K562 (cell line): ENCODE results near the gene IGF2. TPM values are rescaled to one million over a fixed set of nuclear protein-coding genes. Genes with fewer than 3 reads are reported as not detected.

ENCODE experiments used
- ATAC-seq: fragments of 200-7000 bp; cut with Tn5 transposase; 3 replicates; pipeline ENCODE4 v1.9.1; 2020; ENCODE audit warnings: moderate library complexity
- BruUV-seq: library from RNA; stranded (reverse); fragments of 400-500 nt; replicated peaks from 2 replicates; lab custom pipeline; 2021; lab: Mats Ljungman, UMichigan
- CTCF ChIA-PET: fragments of 300-600 bp; formaldehyde crosslinking; extraction: SDS; loops from one replicate; lab custom pipeline; 2021; ENCODE audit warnings: low intra/inter-chr PET ratio; lab: Yijun Ruan, JAX
- POLR2A ChIA-PET: fragments of 300-600, 350-650 bp; sonication (Branson Sonifier 250); formaldehyde crosslinking; extraction: SDS; loops from one replicate; lab custom pipeline; 2021; ENCODE audit warnings: antibody characterized with exemption, inconsistent platforms; lab: Yijun Ruan, JAX
- DNase-seq, 4 experiments: peaks; one replicate each; pipeline versions ENCODE4 v3.0.0 to v3.0.0-alpha.2; 2011 to 2018; ENCODE audit warnings: low spot score in 3 of 4, mixed read lengths in 3 of 4; ENCODE audit errors: extremely low read depth in 1 of 4
- FAIRE-seq: peaks from 2 replicates; lab custom pipeline; 2011; peaks lifted over from hg19 to GRCh38; lab: Jason Lieb, UNC
- H2AFZ ChIP-seq: 2 replicates; pipeline ENCODE4 v1.6.0; 2011; ENCODE audit warnings: low read depth, low read length, control low read depth, inconsistent platforms
- H3K27ac ChIP-seq: fragments of 200-600 bp; 3 replicates; pipeline ENCODE4 v1.8.0; 2011; ENCODE audit warnings: low read depth, mild to moderate bottlenecking, control low read depth, inconsistent platforms, low read length, moderate library complexity, mixed read lengths; ENCODE audit errors: extremely low read depth
- H3K27me3 ChIP-seq, 2 experiments: fragments of 300-600 bp in 1 of 2; 2 replicates in 1 of 2; 3 replicates in 1 of 2; pipeline versions ENCODE4 v1.6.0 to v1.8.0; 2011; ENCODE audit warnings: inconsistent platforms in 2 of 2, low read length in 2 of 2, mild to moderate bottlenecking in 1 of 2, mixed read lengths in 1 of 2, moderate library complexity in 1 of 2; ENCODE audit not compliant: control insufficient read depth in 2 of 2, insufficient read depth in 2 of 2
- H3K36me3 ChIP-seq: fragments of 300-600 bp; 3 replicates; pipeline ENCODE4 v1.8.0; 2011; ENCODE audit warnings: mild to moderate bottlenecking, low read length, inconsistent platforms; ENCODE audit not compliant: control insufficient read depth, insufficient read depth
- H3K4me1 ChIP-seq, 2 experiments: fragments of 200-600 bp in 1 of 2; replicated peaks in 1 of 2; 2 replicates in 1 of 2; 3 replicates in 1 of 2; pipeline versions ENCODE4 v1.5.1 to v1.8.0; 2011; ENCODE audit warnings: inconsistent platforms in 2 of 2, low read length in 2 of 2, mild to moderate bottlenecking in 1 of 2, mixed read lengths in 1 of 2, moderate library complexity in 1 of 2; ENCODE audit not compliant: control insufficient read depth in 2 of 2, insufficient read depth in 2 of 2
- H3K4me2 ChIP-seq: 2 replicates; pipeline ENCODE4 v1.6.1; 2011; ENCODE audit warnings: low read length, control low read depth, inconsistent platforms, mixed read lengths; ENCODE audit not compliant: insufficient read depth
- H3K4me3 ChIP-seq: fragments of 200-600 bp; sonication (generic), shearing (Covaris generic); 2 replicates; pipeline ENCODE4 v1.5.1; 2016; ENCODE audit warnings: control low read depth, inconsistent platforms
- H3K79me2 ChIP-seq: fragments of 200-600 bp; 3 replicates; pipeline ENCODE4 v1.8.0; 2011; ENCODE audit warnings: low read length, inconsistent platforms; ENCODE audit not compliant: control insufficient read depth, insufficient read depth
- H3K9ac ChIP-seq, 2 experiments: 2 replicates each; pipeline versions ENCODE4 v1.6.0 to v1.6.1; 2011; ENCODE audit warnings: low read depth in 2 of 2, low read length in 2 of 2, control low read depth in 1 of 2, inconsistent platforms in 1 of 2, mild to moderate bottlenecking in 1 of 2, mixed read lengths in 1 of 2; ENCODE audit not compliant: insufficient read depth in 1 of 2
- H3K9me1 ChIP-seq: one replicate; pipeline ENCODE4 v1.6.0; 2011; ENCODE audit warnings: inconsistent platforms, mild to moderate bottlenecking, low read length, moderate library complexity; ENCODE audit not compliant: control insufficient read depth, insufficient read depth
- H3K9me3 ChIP-seq: replicated peaks from 2 replicates; pipeline ENCODE4 v1.5.1; 2011; ENCODE audit warnings: low read depth, low read length, inconsistent platforms; ENCODE audit not compliant: control insufficient read depth, insufficient read depth
- H4K20me1 ChIP-seq: replicated peaks from 2 replicates; pipeline ENCODE4 v1.6.1; 2011; ENCODE audit warnings: low read length, inconsistent platforms, mixed read lengths; ENCODE audit not compliant: control insufficient read depth, insufficient read depth
- CEBPZ ChIP-seq: fragments of 150-350 bp; IDR thresholded peaks from 2 replicates; pipeline ENCODE4 v1.6.1; 2014; ENCODE audit warnings: low read depth, mild to moderate bottlenecking, low read length, borderline replicate concordance
- HDAC8 ChIP-seq: fragments of 450-650 bp; IDR thresholded peaks from 2 replicates; pipeline ENCODE4 v1.6.1; 2016; ENCODE audit warnings: mild to moderate bottlenecking, missing genetic modification characterization, moderate library complexity, missing compliant biosample characterization
- HLTF ChIP-seq: fragments of 450-650 bp; IDR thresholded peaks from 2 replicates; pipeline ENCODE4 v1.6.1; 2016
- HNRNPH1 ChIP-seq: fragments of 200-400 bp; formaldehyde crosslinking; optimal IDR thresholded peaks from 2 replicates; pipeline ENCODE3; 2017; ENCODE audit warnings: low read depth, mild to moderate bottlenecking, low read length, moderate library complexity
- MCM7 ChIP-seq, 2 experiments: fragments of 450-650 bp; IDR thresholded peaks; 2 replicates each; pipeline ENCODE4 v1.6.1; 2016 to 2018
- PTBP1 ChIP-seq: fragments of 200-400 bp; formaldehyde crosslinking; IDR thresholded peaks from 2 replicates; pipeline ENCODE4 v1.6.1; 2017; ENCODE audit warnings: low read depth, low read length
- SIN3B ChIP-seq: fragments of 450-650 bp; IDR thresholded peaks from 2 replicates; pipeline ENCODE4 v1.6.1; 2017; ENCODE audit warnings: low read depth, mild to moderate bottlenecking, moderate library complexity
- TSHZ1 ChIP-seq: fragments of 250-450 bp; sonication (Bioruptor Pico); IDR thresholded peaks from 2 replicates; pipeline ENCODE4 v1.4.0; 2020; ENCODE audit warnings: mild to moderate bottlenecking, moderate library complexity
- ZNF175 ChIP-seq: fragments of 200-800 bp; sonication (Bioruptor generic); IDR thresholded peaks from 2 replicates; pipeline ENCODE4 v1.6.1; 2016; ENCODE audit warnings: low read depth, mild to moderate bottlenecking, missing genetic modification characterization, missing compliant biosample characterization
- ZNF589 ChIP-seq: fragments of 200-800 bp; sonication (Bioruptor generic); IDR thresholded peaks from 2 replicates; pipeline ENCODE4 v1.6.1; 2016; ENCODE audit warnings: low read depth, missing genetic modification characterization, missing compliant biosample characterization
- WGBS: fragments of 100-300 bp; shearing (Covaris generic); methylation state at CpG from one replicate; pipeline ENCODE4 v1.1.6; 2016; ENCODE audit warnings: low coverage, mixed read lengths; ENCODE audit not compliant: insufficient coverage; ENCODE audit errors: missing lambda C conversion rate; 5-methylcytosine and 5-hydroxymethylcytosine counted together
- in situ Hi-C: fragments of 300-500 bp; cut with MboI; formaldehyde crosslinking; loops from 4 replicates; pipeline ENCODE4 v1.15.0; 2018; ENCODE audit warnings: inconsistent platforms, mixed read lengths
- intact Hi-C: fragments of 100-400 bp; cut with micrococcal nuclease; formaldehyde crosslinking; loops from 2 replicates; pipeline ENCODE4 v1.14.2; 2022
- polyA plus RNA-seq, 8 experiments: library from polyadenylated mRNA; depleted of rRNA in 4 of 8; stranded (reverse) in 5 of 8; unstranded in 3 of 8; fragments of >200 nt; fragmentation: Nextera tagmentation in 2 of 8; fragmentation: Illumina TruSeq in 1 of 8; extraction: Ambion mirVana in 2 of 8; extraction: Trizol in 1 of 8; gene quantifications; 2 replicates each; pipeline versions ENCODE4 v1.2.1 to v1.2.3, GENCODE V29; 2011 to 2014; ENCODE audit warnings: inconsistent platforms in 1 of 8, missing spikeins in 1 of 8
- total RNA-seq, 7 experiments: library from RNA; depleted of rRNA in 6 of 7; stranded (reverse); fragments of >200 nt in 6 of 7; fragmentation: Illumina TruSeq in 2 of 7; extraction: Trizol in 2 of 7; gene quantifications; 2 replicates each; pipeline versions ENCODE4 v1.2.1 to v1.2.3, GENCODE V29; 2011 to 2021; ENCODE audit warnings: low replicate concordance in 1 of 7
- TF ChIP-seq, protein P1 (sequence below), 3 experiments: fragments of 200-800 bp in 1 of 3; sonication (Bioruptor generic) in 1 of 3; sonication (generic) in 1 of 3; formaldehyde crosslinking in 1 of 3; IDR thresholded peaks; 2 replicates each; pipeline versions ENCODE4 v1.6.1 to v1.8.0; 2016 to 2022; ENCODE audit warnings: mild to moderate bottlenecking in 2 of 3, missing compliant biosample characterization in 2 of 3, missing genetic modification characterization in 2 of 3, missing genetic modification reagents in 1 of 3
- TF ChIP-seq, protein P2 (sequence below): fragments of 250-450 bp; sonication (Bioruptor Pico); IDR thresholded peaks from 2 replicates; pipeline ENCODE4 v1.5.0; 2021

IGF2 gene
- total and polyA plus RNA-seq, 9 of the 15 experiments (the other 6 are each of a cell fraction or from before 2014, with no cell fraction given) = 0.16 TPM; not detected in 8

DNA sequence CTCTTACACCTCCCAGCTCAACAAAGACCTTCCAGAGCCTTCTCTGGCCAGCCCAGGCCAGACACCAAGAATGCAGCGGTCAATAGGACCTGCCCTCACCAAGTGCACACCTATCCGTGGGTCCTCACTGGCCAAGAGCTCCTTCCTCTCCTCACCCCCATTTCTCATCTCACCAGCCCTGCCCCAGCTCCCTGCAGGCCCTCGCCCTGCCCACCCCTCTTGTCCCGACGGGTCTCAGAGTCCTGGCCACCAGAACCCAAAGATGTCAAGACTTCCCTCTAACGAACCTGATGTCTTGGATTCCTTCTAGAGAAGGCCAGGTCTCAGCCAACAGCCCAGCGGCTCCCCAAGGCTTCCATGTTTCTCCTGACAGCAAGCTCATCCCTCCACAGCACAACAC is 43.6 kb downstream of the IGF2 start (continued):
- TF ChIP-seq CEBPZ = no peak
- TF ChIP-seq, all 486 proteins: peak for 0

- no peaks in the 10 kb centered on the region for H3K79me2 ChIP-seq
- H4K20me1 ChIP-seq = peaks cover 30% of the 10 kb centered on the region; the same call in 1 of the 2 replicates
- CTCF ChIA-PET = no interaction called here
- WGBS = 0% methylated on average over 5 of the region's 6 CpGs
- no peaks in the 10 kb centered on the region for H3K36me3 ChIP-seq
- no peak overlapping the region for H2AFZ ChIP-seq
- H3K9me3 ChIP-seq = no peaks in the 10 kb centered on the region
- no peak for DNase-seq
- peaks cover 4 to 62% of the 10 kb centered on the region in 2 experiments; a peak in 3 of 5 replicates for H3K27me3 ChIP-seq
- ATAC-seq = no peak
- H3K4me1 ChIP-seq = peaks cover 0 to 20% of the 10 kb centered on the region in 2 experiments; a peak in 2 of 5 replicates
- no peak overlapping the region for H3K27ac ChIP-seq
- POLR2A ChIA-PET = no interaction called here
- intact Hi-C loops (no loop called here), in situ Hi-C loops (no loop called here)
- BruUV-seq = no TSS peak
- no peak for FAIRE-seq
- H3K9ac ChIP-seq = no peak overlapping the region
- no peak overlapping the region for H3K4me3 ChIP-seq
- H3K9me1 ChIP-seq = no peaks in the 10 kb centered on the region
- H3K4me2 ChIP-seq = no peak overlapping the region
- TF ChIP-seq, protein P1, sequence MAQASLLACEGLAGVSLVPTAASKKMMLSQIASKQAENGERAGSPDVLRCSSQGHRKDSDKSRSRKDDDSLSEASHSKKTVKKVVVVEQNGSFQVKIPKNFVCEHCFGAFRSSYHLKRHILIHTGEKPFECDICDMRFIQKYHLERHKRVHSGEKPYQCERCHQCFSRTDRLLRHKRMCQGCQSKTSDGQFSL (CRISPR knock-in tag; IDR thresholded peaks at IDR 0.05) = no peak
- TF ChIP-seq, protein P1 (tag; IDR thresholded peaks at IDR 0.05) = no peak
- TF ChIP-seq ZNF589 (CRISPR knock-in tag) = no peak
- TF ChIP-seq MCM7 (IDR thresholded peaks at IDR 0.05) = no peak
- TF ChIP-seq HDAC8 (tag) = no peak
- TF ChIP-seq, protein P2, sequence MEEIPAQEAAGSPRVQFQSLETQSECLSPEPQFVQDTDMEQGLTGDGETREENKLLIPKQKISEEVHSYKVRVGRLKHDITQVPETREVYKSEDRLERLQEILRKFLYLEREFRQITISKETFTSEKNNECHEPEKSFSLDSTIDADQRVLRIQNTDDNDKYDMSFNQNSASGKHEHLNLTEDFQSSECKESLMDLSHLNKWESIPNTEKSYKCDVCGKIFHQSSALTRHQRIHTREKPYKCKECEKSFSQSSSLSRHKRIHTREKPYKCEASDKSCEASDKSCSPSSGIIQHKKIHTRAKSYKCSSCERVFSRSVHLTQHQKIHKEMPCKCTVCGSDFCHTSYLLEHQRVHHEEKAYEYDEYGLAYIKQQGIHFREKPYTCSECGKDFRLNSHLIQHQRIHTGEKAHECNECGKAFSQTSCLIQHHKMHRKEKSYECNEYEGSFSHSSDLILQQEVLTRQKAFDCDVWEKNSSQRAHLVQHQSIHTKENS = no peak
- no peak for TF ChIP-seq HLTF
- TF ChIP-seq ZNF175 (CRISPR knock-in tag) = no peak
- no peak for TF ChIP-seq TSHZ1 (CRISPR knock-in tag)
- no peak for TF ChIP-seq PTBP1
- no peak for TF ChIP-seq SIN3B
- TF ChIP-seq HNRNPH1 = no peak
Measured at GRCh38 chr11:2095198-2095520, 44.0 kb downstream of the IGF2 start.
